ENCODE data around the gene CDKL5.

- TF ChIP-seq SIN3A (IDR thresholded peaks at IDR 0.05; ENCODE audit: borderline replicate concordance, insufficient read depth, low read depth, low read length) (no peak), POLR2AphosphoS5 (IDR thresholded peaks at IDR 0.05; ENCODE audit: low read depth, low read length) (no peak)
These were observed 47.6 kb upstream of the CDKL5 start for GRCh38 chrX:18377796-18378195.

Data from Panc1 (cell line).